ENCODE results near the gene KLHL22.
"Not testable (repeated sequence)": the region's sequence is repeated elsewhere in the genome, so short reads cannot be mapped to it uniquely, and the experiment has no call there.

The KLHL22 gene

DNA sequence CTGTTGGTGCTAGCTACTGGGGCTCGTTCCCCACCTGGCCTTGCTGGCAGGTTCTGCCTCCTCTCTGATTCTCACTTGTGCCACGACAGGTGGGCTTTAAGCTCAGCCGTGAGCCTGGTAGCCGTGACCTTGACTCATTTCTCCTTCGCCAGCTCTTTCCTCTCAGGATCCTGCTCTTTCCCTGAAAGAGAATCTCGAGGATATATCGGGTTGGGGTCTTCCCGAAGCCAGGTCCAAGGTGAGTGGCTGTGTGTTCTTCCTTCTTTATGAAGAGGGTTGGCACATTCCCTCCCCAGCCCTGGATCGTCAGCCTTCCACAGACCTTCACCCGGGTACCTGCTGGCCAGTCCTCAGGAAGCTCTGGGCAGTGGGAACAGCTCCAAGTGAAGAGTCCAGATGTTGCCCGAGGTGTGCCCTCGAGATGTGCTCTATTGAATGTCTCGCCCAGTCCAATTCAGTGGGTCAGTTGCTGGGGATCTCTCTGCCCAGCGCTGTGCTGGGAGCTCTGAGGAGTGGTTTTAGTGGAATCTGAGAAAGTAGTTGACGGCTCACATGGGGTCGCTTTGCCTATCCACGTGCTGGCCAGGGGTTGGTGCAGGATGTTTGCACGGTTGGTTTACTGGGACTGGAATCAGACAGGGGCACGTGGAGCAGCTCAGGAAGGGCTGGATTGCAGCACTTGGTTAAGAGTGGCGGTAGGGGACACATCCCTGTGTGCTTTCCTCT lies 100.3 kb downstream of the KLHL22 start:
- no peak for DNase-seq (ENCODE audit: low spot score in 2 of 2)
- Mint-ChIP-seq H3K27ac (ENCODE audit: low read depth) (peak overlapping the region; percentile 85), H3K9me3 (no peaks in the 10 kb centered on the region), H3K27me3 (no peaks in the 10 kb centered on the region), H3K4me3 (peak overlapping the region; percentile 86), H3K4me1 (peaks cover 46% of the 10 kb centered on the region), H3K36me3 (ENCODE audit: insufficient read depth) (peaks cover 4% of the 10 kb centered on the region)
- no peak for ATAC-seq (replicated peaks; ENCODE audit: extremely low read depth, poor library complexity, severe bottlenecking)

DNA sequence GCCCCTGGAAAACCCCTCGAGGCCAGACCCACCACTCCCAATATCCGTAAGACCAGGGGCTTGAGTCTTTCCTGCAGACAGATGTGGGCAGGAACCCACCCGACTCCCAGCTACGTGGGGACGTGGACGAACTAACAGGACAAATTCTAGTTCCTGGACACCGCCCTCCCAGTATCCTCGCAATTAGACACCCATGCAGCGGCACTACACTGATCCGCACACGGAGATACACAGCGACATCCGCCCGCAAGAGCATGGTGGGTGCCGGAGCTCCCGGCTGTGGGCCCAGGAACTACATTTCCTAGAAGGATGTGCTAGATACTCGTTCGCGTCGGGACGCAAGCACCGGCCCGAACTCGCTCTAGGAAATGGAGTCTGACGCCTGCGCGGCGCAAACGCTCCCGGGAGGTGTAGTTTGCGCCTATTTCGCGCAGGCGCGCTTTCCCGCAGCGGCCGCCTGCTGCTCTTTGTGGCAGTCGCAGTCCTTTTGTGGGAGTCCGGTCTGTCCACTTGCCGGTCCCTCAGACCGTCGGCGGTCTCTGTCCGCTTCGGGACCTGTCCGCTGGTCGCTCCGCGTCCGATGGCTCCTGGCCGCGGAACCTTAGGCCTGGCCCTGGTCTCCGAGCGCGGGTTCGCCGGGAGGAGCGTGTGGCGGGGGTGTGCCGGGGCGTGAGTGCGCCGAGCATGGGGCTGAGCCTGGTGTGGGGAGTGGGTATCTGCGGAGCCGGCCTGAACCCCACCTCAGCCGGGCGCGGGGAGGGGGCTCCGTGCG lies 101.7 kb downstream of the KLHL22 start, which contains the start of gene ZNF74:
Gene ZNF74, plus strand, starts transcription at position 447 of the 772 bp plus-strand sequence. CDS start 478 bp downstream, outside the sequence.
- peaks cover 3% of the 10 kb centered on the region for H3K36me3 Mint-ChIP-seq (ENCODE audit: insufficient read depth)
- no peaks in the 10 kb centered on the region for H3K9me3 Mint-ChIP-seq
- H3K27me3 Mint-ChIP-seq, result no peaks in the 10 kb centered on the region
- H3K4me3 Mint-ChIP-seq, result peak within 1 kb of the TSS; percentile 86
- peak; percentile 95 for ATAC-seq (replicated peaks; ENCODE audit: extremely low read depth, poor library complexity, severe bottlenecking)
- peaks cover 38% of the 10 kb centered on the region for H3K4me1 Mint-ChIP-seq
- peak within 1 kb of the TSS; percentile 85 for H3K27ac Mint-ChIP-seq (ENCODE audit: low read depth)
- peak; percentile 60 to 71 for DNase-seq (ENCODE audit: low spot score in 2 of 2)

DNA sequence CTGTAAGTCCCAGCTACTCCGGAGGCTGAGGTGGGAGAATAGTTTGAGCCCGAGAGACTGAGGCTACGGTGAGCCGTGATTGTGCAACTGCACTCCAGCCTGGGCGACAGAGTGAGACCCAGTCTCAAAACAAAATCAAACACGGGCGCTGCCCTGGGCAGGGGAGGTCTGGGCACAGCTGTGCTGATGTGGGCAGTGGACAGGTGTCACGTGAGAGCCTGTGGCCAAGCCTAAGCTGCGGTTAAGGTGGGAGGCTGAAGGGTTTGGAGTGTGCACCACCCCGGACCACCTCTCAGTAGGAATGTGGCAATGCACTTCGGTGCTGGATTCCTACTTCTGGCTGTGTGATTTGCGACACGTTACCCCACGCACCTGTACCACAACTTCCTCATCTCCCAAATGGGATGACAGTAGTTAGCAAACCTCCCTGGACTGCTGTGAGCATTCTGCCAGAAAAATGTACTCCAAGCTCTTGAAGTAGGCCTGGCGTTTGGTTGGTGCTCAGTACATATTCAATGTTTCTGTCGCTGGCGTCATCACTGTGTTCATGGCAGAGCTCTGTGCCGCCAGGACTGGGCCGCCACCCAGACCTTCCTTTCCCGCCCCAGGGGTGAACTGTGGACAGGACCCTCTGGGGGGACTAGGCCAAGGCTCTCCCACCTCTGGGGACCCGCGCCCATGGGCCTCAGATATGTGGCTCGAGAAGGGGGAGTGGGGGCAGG lies 102.5 kb downstream of the KLHL22 start:
- H3K27ac Mint-ChIP-seq (ENCODE audit: low read depth), result peak overlapping the region; percentile 85
- DNase-seq (ENCODE audit: low spot score in 2 of 2), result no peak
- H3K4me1 Mint-ChIP-seq, result peaks cover 38% of the 10 kb centered on the region
- peak overlapping the region; percentile 86 for H3K4me3 Mint-ChIP-seq
- H3K27me3 Mint-ChIP-seq, result peaks cover under 1% of the 10 kb centered on the region
- ATAC-seq (replicated peaks; ENCODE audit: extremely low read depth, poor library complexity, severe bottlenecking), result no peak
- no peaks in the 10 kb centered on the region for H3K9me3 Mint-ChIP-seq
- H3K36me3 Mint-ChIP-seq (ENCODE audit: insufficient read depth), result peaks cover 5% of the 10 kb centered on the region

DNA sequence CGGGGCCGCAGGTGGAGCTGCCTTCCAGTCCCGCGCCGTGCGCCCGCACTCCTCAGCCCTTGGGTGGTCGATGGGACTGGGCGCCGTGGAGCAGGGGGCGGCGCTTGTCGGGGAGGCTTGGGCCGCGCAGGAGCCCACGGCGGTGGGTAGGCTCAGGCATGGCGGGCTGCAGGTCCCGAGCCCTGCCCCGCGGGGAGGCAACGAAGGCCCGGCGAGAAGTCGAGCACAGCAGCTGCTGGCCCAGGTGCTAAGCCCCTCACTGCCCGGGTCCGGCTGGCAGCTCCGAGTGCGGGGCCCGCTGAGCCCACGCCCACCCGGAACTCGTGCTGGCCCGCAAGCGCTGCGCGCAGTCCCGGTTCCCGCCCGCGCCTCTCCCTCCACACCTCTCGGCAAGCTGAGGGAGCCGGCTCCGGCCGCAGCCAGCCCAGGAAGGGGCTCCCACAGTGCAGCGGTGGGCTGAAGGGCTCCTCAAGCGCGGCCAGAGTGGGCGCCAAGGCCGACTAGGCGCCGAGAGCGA lies 103.2 kb downstream of the KLHL22 start:
- not testable (repeated sequence) for H3K27me3 Mint-ChIP-seq; H3K9me3 Mint-ChIP-seq; ATAC-seq (replicated peaks; ENCODE audit: extremely low read depth, poor library complexity, severe bottlenecking); H3K27ac Mint-ChIP-seq (ENCODE audit: low read depth); H3K4me3 Mint-ChIP-seq; H3K36me3 Mint-ChIP-seq (ENCODE audit: insufficient read depth); DNase-seq (ENCODE audit: low spot score in 2 of 2)
- H3K4me1 Mint-ChIP-seq, result peaks cover 35% of the 10 kb centered on the region
